Measurements from ENCODE around the gene NOP58. TPM values are rescaled to one million over a fixed set of nuclear protein-coding genes. Genes with fewer than 3 reads are reported as not detected.
"Not testable (repeated sequence)": the region's sequence is repeated elsewhere in the genome, so short reads cannot be mapped to it uniquely, and the experiment has no call there.

The NOP58 gene
- polyA plus RNA-seq, 10 donors: 54.4 to 81.5 (median 68.6) TPM

DNA sequence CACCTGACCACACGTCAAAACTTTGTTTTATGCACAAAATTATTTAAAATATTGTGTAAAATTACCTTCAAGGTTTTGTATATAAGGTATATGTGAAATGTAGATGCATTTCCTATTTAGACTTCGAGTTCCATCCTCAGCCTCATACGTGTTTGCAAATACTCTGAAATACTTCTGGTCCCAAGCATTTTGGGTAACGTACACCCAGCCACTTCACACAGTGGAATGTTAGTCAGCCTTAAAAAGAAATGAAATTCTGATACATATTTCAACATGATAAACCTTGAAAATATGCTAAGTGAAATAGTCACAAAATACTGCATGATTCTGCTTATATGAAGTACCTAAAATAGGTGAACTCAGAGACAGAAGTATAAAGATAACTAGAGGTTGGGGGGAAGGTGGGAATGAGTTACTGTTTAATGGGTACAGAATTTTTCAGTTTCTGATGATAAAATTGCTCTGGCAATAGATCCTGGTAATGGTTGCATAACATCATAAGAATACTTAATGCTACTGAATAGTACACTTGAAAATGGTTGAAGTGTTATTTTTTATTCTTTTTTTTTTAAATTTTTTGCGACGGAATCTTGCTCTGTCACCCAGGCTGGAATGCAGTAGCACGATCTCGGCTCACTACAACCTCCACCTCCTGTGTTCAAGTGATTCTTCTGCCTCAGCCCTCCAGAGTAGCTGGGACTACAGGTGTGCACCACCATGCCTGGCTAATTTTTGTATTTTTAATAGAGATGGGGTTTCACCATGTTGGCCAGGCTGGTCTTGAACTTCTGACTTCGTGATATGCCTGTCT, 24.0 kb downstream of the NOP58 start:
- DNase-seq: no peak

DNA sequence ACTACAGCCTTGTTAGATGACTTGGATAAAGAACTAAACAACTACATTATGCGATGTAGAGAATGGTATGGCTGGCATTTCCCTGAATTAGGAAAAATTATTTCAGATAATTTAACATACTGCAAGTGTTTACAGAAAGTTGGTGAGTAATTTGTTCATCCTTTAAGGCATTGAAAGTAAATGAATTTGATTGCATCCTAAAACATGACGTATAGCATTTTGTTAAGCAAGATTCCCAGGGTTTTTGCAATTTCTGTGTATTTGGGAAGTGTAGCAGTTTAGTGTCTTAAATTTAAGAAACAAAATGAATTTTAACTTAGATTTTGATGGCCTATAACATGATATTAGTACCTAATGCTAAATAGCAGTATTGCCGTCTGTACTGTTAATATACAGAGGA, 24.8 kb downstream of the NOP58 start:
- no peak for DNase-seq

DNA sequence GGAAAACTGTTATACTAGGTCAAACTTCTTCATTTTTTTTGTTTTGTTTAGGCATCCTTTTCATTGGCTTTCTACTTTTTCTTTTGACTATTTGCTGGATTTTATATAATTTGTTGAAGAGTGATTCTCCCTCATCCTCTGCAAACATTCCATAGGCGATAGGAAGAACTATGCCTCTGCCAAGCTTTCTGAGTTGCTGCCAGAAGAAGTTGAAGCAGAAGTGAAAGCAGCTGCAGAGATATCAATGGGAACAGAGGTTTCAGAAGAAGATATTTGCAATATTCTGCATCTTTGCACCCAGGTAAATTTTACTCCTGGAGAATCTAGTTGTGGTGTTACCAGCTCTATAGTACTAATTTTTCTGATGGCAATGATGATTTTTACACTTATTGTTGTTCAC, 25.4 kb downstream of the NOP58 start:
- DNase-seq: peak in 1 of 3 donors; percentile 57

GRCh38 chr2:202299712-202300111, 34.1 kb downstream of the NOP58 start:
- no peak for DNase-seq

DNA sequence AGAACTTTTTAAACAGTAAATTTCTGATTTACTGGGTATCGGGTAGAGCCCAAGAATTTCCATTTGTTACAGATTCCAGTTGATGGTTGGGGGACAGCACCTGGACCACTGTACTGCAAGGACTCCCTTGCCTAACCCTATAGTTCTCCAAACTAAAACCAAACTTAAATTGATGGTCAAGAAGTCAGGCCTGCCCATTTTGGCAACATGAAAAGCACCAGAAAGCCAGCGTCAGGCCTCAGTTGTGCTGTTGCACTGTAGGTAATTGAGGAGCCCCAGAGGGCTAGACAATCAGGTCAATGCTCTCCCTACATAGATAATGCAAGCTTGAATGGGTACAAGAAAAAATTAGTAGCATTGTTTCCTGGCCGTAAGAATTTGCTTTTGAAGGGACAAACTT, 40.5 kb downstream of the NOP58 start:
- no peak for DNase-seq

- DNase-seq: no peak
Measured at GRCh38 chr2:202307690-202308089, 42.1 kb downstream of the NOP58 start.

DNA sequence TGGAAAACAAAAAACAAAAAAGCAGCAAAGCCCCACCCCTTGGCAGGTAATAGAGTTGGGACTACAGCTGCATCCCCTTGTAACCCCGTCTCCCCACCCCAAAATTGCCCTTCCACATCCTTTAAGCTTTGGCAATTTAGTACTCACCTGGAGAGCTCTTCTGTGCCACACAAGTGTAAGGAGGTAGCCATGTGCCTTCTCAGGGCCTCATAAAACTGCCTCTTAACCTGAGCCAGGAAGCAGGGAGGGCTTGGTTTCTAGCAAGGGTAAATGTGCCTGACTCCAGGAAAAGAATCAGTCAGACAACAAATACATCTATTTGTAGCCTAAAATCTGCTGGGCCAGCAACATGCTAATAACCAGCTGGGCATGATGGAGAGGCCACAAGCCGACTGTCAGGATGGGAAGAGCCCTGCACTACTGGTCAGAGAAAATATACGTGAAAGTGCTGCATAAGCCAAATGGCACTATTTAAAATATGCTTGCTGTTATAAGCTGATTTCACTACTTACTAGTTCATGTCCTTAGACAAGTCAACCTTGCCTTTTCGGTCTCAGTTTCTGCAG, 46.3 kb downstream of the NOP58 start:
- DNase-seq: peak in 1 of 3 donors; percentile 5

- DNase-seq: no peak
Measured at GRCh38 chr2:202314116-202314515, 48.6 kb downstream of the NOP58 start.

DNA sequence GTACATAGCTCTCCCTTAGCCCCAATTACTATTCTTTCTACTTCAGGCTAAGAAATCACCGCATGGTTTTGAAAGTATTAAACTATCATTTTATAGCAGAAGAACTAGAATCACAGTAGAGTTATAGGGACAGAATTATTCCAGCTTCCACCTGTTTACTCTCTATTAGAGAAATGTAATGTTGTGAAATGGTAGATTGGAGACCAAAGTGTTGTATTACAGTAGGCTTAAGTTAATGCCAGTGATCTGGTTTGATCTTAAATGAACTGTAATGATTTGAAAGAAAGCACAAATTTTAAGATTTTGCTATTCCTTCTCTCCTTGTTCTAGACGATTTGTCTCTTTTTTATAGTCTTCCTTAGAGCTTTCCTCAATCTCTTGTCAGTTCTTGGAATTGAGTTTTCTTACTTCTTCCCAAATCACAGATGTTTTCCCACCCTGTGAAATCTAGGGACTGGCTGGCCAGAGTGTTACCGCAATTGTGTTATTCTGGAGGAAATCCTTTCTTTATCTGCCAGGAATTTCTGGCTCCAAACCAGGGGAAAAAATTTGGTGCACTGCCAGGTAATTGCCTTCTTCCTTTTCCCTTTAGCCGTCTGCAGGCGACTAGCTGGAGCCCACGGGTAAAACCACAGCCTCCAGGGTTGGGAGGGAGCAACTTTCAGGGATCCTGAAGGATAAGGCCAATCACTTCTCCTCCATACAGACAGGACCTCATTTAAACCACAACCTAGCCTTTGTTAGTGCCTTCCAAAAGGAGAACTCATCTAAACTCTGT, 51.7 kb downstream of the NOP58 start:
- DNase-seq: peak; percentile 82 to 89 (median 88)

GRCh38 chr2:202320362-202320761, 54.8 kb downstream of the NOP58 start:
- DNase-seq: not testable (repeated sequence)

DNA sequence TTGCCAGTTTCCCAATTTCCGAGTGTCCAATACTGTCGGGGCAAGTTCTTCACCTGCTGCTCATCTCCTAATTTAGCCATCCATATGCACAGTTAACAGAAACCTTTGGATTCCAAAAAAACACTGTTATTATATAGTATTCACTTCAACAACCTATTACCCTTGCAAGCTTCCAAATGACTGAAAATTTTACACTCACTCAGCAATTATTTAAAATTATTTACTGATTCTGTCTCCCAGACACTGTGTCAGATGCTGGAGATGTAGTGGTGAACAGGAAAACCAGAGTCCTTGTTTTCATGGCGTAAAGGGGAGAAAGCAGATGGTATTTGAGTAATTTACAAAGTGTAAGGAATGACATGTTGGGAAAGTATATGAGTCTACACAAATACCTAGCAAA, 56.9 kb downstream of the NOP58 start:
- no peak for DNase-seq

GRCh38 chr2:202327858-202328257, 62.3 kb downstream of the NOP58 start:
- DNase-seq: no peak

GRCh38 chr2:202335791-202336467, 70.4 kb downstream of the NOP58 start:
- peak in 1 of 3 donors; percentile 21 for DNase-seq

- DNase-seq: no peak
Measured at GRCh38 chr2:202337151-202337550, 71.6 kb downstream of the NOP58 start.

DNA sequence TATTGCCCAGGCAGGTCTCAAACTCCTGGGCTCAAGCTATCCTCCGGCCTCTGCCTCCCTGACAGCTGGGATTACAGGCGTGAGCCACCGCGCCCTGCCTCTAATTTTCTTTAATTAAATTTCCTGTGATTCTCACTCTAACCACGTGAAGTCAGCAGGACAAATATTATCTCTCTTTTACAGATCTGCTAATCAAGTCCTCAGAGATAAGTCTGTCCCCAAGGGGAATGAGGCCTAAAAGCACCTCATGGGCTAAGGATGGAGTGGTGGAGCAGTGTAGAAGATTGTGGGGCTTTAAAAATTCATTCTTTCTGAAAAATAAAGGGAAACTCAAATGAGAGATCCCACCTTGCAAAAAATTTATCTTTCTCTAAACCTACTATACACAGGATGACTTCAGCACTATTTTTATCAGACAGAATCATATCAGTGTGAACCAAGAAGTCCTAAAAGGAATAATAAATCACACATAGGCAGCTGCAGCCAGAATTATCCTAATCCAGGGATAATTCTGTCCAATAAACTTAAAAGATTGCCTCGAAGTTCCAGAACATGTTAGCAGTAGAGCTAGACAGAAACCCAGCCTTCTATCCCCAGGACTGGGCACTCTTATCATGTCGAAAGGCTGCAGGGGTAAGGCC, 72.3 kb downstream of the NOP58 start:
- DNase-seq: no peak

DNA sequence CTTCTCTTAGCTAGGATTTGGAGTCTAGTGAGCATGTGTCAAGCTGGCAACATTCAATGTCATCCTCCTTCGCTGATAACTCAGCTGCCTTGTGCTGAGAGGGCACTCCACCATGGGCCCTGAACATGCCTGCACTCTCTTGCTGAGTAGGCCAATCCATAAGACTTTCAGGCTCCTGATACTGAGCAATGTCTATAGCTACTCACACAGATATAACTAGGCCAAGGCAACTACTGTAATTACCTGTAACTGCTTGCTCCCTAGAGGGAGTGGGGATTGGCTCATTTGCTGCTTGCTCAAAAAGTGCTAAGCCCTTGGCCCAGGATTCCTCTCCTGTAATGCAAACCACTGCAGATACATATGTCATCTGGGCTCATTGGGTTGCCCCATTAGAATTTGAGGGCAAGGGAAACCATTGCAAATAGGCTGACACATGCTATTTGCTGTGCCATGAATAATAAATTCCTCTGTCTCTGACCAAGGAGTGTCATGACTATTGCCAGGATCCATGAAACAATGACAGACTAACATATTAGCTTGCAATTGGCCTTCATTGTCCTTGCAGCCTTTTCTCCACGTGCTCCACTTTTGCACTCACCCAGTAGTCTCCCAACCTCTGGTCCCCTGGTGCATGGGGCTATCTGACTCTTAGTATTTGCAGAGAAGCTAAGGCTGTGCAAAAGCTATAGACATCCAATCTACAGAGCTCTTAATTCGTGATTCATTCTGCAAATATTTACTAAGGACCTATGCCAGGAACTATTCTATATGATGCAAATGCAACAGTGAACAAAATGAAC, 73.7 kb downstream of the NOP58 start:
- peak in 1 of 3 donors; percentile 65 for DNase-seq

- DNase-seq: no peak
Measured at GRCh38 chr2:202344178-202344577, 78.6 kb downstream of the NOP58 start.

DNA sequence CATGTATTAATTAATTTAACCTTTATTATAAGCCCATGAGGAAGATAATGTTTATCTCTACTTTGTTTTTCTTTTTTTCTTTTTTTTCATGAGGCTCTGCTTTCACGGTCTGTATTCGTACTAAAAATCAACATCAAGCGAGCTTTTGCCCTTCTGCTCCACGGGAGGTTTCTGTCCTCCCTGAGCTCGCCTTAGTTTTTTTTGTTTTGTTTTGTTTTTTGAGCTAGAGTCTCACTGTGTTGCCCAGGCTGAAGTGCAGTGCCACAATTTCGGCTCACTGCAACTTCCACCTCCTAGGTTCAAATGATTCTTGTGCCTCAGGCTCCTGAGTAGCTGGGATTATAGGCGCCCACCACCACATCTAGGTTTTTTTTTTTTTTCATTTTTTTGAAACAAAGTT, 80.6 kb downstream of the NOP58 start:
- no peak for DNase-seq
